ENCODE measurements around the gene HSBP1L1. TPM values are rescaled to one million over a fixed set of nuclear protein-coding genes. Genes with fewer than 3 reads are reported as not detected.

HSBP1L1 gene
- total and polyA plus RNA-seq, 2 of the 8 experiments (the other 6 are each of a cell fraction or from before 2014, with no cell fraction given): 1.0 to 1.3 TPM

- peaks cover 5 to 16% (median 9%) of the 10 kb centered on the region in 4 experiments for H3K4me1 ChIP-seq (replicated peaks in 1 of 4; ENCODE audit: control insufficient read depth in 3 of 4, insufficient read depth in 4 of 4, low read length in 3 of 4)
- DNase-seq (ENCODE audit: low read depth in 1 of 2, low spot score in 2 of 2): no peak
- WGBS, 2 experiments (ENCODE audit: extremely low coverage in 1 of 2, insufficient coverage in 1 of 2, insufficient read length in 1 of 2, insufficient replicate concordance in 2 of 2, low coverage in 1 of 2, low lambda C conversion rate in 2 of 2, missing lambda C conversion rate in 1 of 2): 85% methylated on average over 5 of the region's 5 CpGs; no CpG with 5 or more reads in 1 of the 2 experiments
- H3K9me3 ChIP-seq (ENCODE audit: insufficient read depth in 2 of 2, low read depth in 1 of 2, low read length in 1 of 2): no peaks in the 10 kb centered on the region
- no peak overlapping the region for H2BK12ac ChIP-seq (ENCODE audit: low read depth, low read length)
- no peaks in the 10 kb centered on the region for H3K79me1 ChIP-seq (ENCODE audit: low read depth, low read length)
- no peak overlapping the region for H3K27ac ChIP-seq (ENCODE audit: low read depth, low read length)
- FAIRE-seq: no peak
- H3K4me2 ChIP-seq (ENCODE audit: insufficient read depth in 1 of 2, low read depth in 2 of 2, low read length in 2 of 2): peak overlapping the region in 1 of 2 experiments; percentile 10; a peak in 1 of 4 replicates
- H3K14ac ChIP-seq (ENCODE audit: insufficient read length): no peak overlapping the region
- H3K23me2 ChIP-seq (ENCODE audit: low read depth, low read length): peaks cover 14% of the 10 kb centered on the region; the same call in 1 of the 2 replicates
- H2BK20ac ChIP-seq (ENCODE audit: low read length): no peak overlapping the region
- ChIA-PET POLR2A (ENCODE audit: partially characterized antibody) (interaction anchor here (0.7 to 0.9 kb wide), 2 partner anchors 17 to 34 kb away, joined by 3 to 4 read pairs; no protein-coding TSS in a partner anchor), CTCF (ENCODE audit: partially characterized antibody) (interaction anchor here (1.0 to 1.9 kb wide), 2 partner anchors 20 to 26 kb away, joined by 3 to 9 read pairs; no protein-coding TSS in a partner anchor)
- no peak overlapping the region for H4K5ac ChIP-seq (ENCODE audit: insufficient read length, low read depth, low read length)
- H3K27me3 ChIP-seq (replicated peaks in 1 of 4; ENCODE audit: control insufficient read depth in 3 of 4, extremely low read depth in 1 of 4, insufficient read depth in 3 of 4, low read length in 3 of 4): peaks cover 10 to 53% (median 46%) of the 10 kb centered on the region in 4 experiments
- no peak overlapping the region for H2AK5ac ChIP-seq (ENCODE audit: low read depth, low read length)
- H4K20me1 ChIP-seq (replicated peaks in 1 of 2; ENCODE audit: control insufficient read depth in 1 of 2, insufficient read depth in 2 of 2, low read length in 2 of 2): peaks cover 0 to 6% of the 10 kb centered on the region in 2 experiments
- H3K79me2 ChIP-seq (ENCODE audit: control insufficient read depth in 1 of 2, insufficient read depth in 2 of 2, low read length in 2 of 2): 0 out of 4 replicates have a peak, but pooled peaks cover 0 to 3% of the 10 kb centered on the region in 2 experiments
- TF ChIP-seq TAF1 (IDR thresholded peaks at IDR 0.05; ENCODE audit: low read depth, low read length) (no peak), USF2 (IDR thresholded peaks at IDR 0.05; ENCODE audit: low read length) (0 out of 2 replicates have a peak, but pooled peaks have one; percentile 43)
- H2BK15ac ChIP-seq (ENCODE audit: low read length): no peak overlapping the region
- H2AFZ ChIP-seq (ENCODE audit: low read length): no peak overlapping the region
- no peak overlapping the region for H4K8ac ChIP-seq (ENCODE audit: extremely low read depth, insufficient read depth, low read length)
- no peak overlapping the region for H3K9ac ChIP-seq (replicated peaks in 1 of 4; ENCODE audit: extremely low read depth in 1 of 4, low read depth in 3 of 4, low read length in 3 of 4)
- no peak overlapping the region for H3K4ac ChIP-seq (replicated peaks; ENCODE audit: insufficient read length, low read depth, low read length)
- H3K36me3 ChIP-seq (ENCODE audit: control insufficient read depth in 2 of 4, insufficient read depth in 4 of 4, low read length in 3 of 4): no peaks in the 10 kb centered on the region
- H2BK5ac ChIP-seq (ENCODE audit: low read depth, low read length): no peak overlapping the region
- H3K4me3 ChIP-seq (ENCODE audit: extremely low read depth in 1 of 4, insufficient read depth in 2 of 4, low read depth in 3 of 4, low read length in 4 of 4): no peak overlapping the region
- no peak overlapping the region for H3K56ac ChIP-seq (replicated peaks; ENCODE audit: insufficient read length, low read depth, low read length)
- H4K91ac ChIP-seq (replicated peaks; ENCODE audit: insufficient read length, low read length): no peak overlapping the region
- H2BK120ac ChIP-seq (replicated peaks; ENCODE audit: low read depth, low read length): no peak overlapping the region
- no peak overlapping the region for H3K18ac ChIP-seq (ENCODE audit: extremely low read depth, low read length)
- H3K23ac ChIP-seq (ENCODE audit: insufficient read length): no peak overlapping the region
Observed at GRCh38 chr18:79954791-79955190, 9.7 kb upstream of the HSBP1L1 start.
